Mesodermal cell (in vitro differentiated cells): ENCODE data around the gene KIAA1958. TPM values are rescaled to one million over a fixed set of nuclear protein-coding genes. Genes with fewer than 3 reads are reported as not detected.

Source experiments
- H3K27ac ChIP-seq: 2 replicates; pipeline ENCODE4 v1.7.0; 2013; ENCODE audit warnings: mild to moderate bottlenecking, low read depth, low read length, moderate library complexity; ENCODE audit not compliant: severe bottlenecking
- H3K36me3 ChIP-seq: 2 replicates; pipeline ENCODE4 v1.7.1; 2013; ENCODE audit warnings: mild to moderate bottlenecking, low read length, moderate library complexity; ENCODE audit not compliant: control insufficient read depth, insufficient read depth
- H3K4me1 ChIP-seq: one replicate; pipeline ENCODE4 v1.7.1; 2013; ENCODE audit warnings: mild to moderate bottlenecking, low read length; ENCODE audit not compliant: insufficient read depth, control insufficient read depth, poor library complexity, severe bottlenecking
- H3K4me3 ChIP-seq: 2 replicates; pipeline ENCODE4 v1.7.0; 2013; ENCODE audit warnings: low read length, control low read depth, mild to moderate bottlenecking; ENCODE audit not compliant: insufficient read depth, poor library complexity, severe bottlenecking; ENCODE audit errors: extremely low read depth
- H3K9me3 ChIP-seq: 2 replicates; pipeline ENCODE4 v1.7.1; 2013; ENCODE audit warnings: mild to moderate bottlenecking, low read length, moderate library complexity; ENCODE audit not compliant: control insufficient read depth
- WGBS, 2 experiments: methylation state at CpG; one replicate each; pipeline ENCODE4 v1.1.5; 2013; ENCODE audit warnings: missing lambda C conversion rate in 2 of 2; ENCODE audit not compliant: insufficient coverage in 2 of 2; 5-methylcytosine and 5-hydroxymethylcytosine counted together
- polyA plus RNA-seq, 2 experiments: library from polyadenylated mRNA; stranded (reverse); fragments of 50-300 nt; gene quantifications; one replicate each; pipeline ENCODE4 v1.2.3, GENCODE V29; 2013

KIAA1958 gene
- polyA plus RNA-seq (2013, experiment 1 of 2) = 17.8 TPM
- 15.1 TPM for polyA plus RNA-seq (2013, experiment 2 of 2)

GRCh38 chr9:112486221-112487007, at the start of gene KIAA1958:
Gene KIAA1958 (plus strand): TSS chr9:112486827. CDS start chr9:112574081, 87,254 bp downstream.
- Histone ChIP-seq H3K27ac (peak within 1 kb of the TSS; percentile 80), H3K9me3 (no peaks in the 10 kb centered on the region), H3K4me1 (peaks cover 17% of the 10 kb centered on the region), H3K36me3 (no peaks in the 10 kb centered on the region), H3K4me3 (peak within 1 kb of the TSS; percentile 72)
- WGBS, 2 experiments = 1 to 3% methylated on average over 24 to 43 of the region's 93 CpGs

- Histone ChIP-seq H3K27ac (no peak overlapping the region), H3K4me1 (no peaks in the 10 kb centered on the region), H3K4me3 (no peak overlapping the region), H3K9me3 (no peaks in the 10 kb centered on the region), H3K36me3 (peaks cover 4% of the 10 kb centered on the region)
- 87 to 100% methylated on average over 1 to 2 of the region's 2 CpGs for whole genome bisulfite sequencing, 2 experiments
Observed at GRCh38 chr9:112437406-112437805, 49.2 kb upstream of the KIAA1958 start.

GRCh38 chr9:112439171-112439570, 47.5 kb upstream of the KIAA1958 start:
- Histone ChIP-seq H3K36me3 (no peaks in the 10 kb centered on the region), H3K27ac (no peak overlapping the region), H3K4me3 (no peak overlapping the region), H3K9me3 (no peaks in the 10 kb centered on the region), H3K4me1 (no peaks in the 10 kb centered on the region)
- 80 to 89% methylated on average over 1 of the region's 2 CpGs for WGBS, 2 experiments

GRCh38 chr9:112439825-112440224, 46.8 kb upstream of the KIAA1958 start:
- WGBS, 2 experiments = no CpG with 5 or more reads among the region's 2 CpGs
- H3K4me1 ChIP-seq = no peaks in the 10 kb centered on the region
- H3K9me3 ChIP-seq = no peaks in the 10 kb centered on the region
- no peaks in the 10 kb centered on the region for H3K36me3 ChIP-seq
- no peak overlapping the region for H3K27ac ChIP-seq
- H3K4me3 ChIP-seq = no peak overlapping the region

- no peaks in the 10 kb centered on the region for H3K9me3 ChIP-seq
- H3K36me3 ChIP-seq = no peaks in the 10 kb centered on the region
- no peak overlapping the region for H3K27ac ChIP-seq
- no peaks in the 10 kb centered on the region for H3K4me1 ChIP-seq
- no peak overlapping the region for H3K4me3 ChIP-seq
Observed at GRCh38 chr9:112443200-112443599, 43.4 kb upstream of the KIAA1958 start.

GRCh38 chr9:112443636-112444035, 43.0 kb upstream of the KIAA1958 start:
- Histone ChIP-seq H3K36me3 (no peaks in the 10 kb centered on the region), H3K4me1 (no peaks in the 10 kb centered on the region), H3K27ac (no peak overlapping the region), H3K9me3 (no peaks in the 10 kb centered on the region), H3K4me3 (no peak overlapping the region)
- no CpG with 5 or more reads among the region's 1 CpG for WGBS, 2 experiments

GRCh38 chr9:112445196-112445595, 41.4 kb upstream of the KIAA1958 start:
- Histone ChIP-seq H3K36me3 (no peaks in the 10 kb centered on the region), H3K27ac (no peak overlapping the region)
- WGBS, 2 experiments = no CpG with 5 or more reads among the region's 1 CpG

GRCh38 chr9:112446080-112446479, 40.5 kb upstream of the KIAA1958 start:
- no peaks in the 10 kb centered on the region for H3K9me3 ChIP-seq
- H3K36me3 ChIP-seq = no peaks in the 10 kb centered on the region
- H3K4me1 ChIP-seq = no peaks in the 10 kb centered on the region
- H3K27ac ChIP-seq = no peak overlapping the region
- no peak overlapping the region for H3K4me3 ChIP-seq
- 92 to 100% methylated on average over 1 to 2 of the region's 2 CpGs for WGBS, 2 experiments

More at GRCh38 chr9:112445196-112445595, 41.4 kb upstream of the KIAA1958 start:
- Histone ChIP-seq H3K9me3 (no peaks in the 10 kb centered on the region), H3K4me3 (no peak overlapping the region), H3K4me1 (no peaks in the 10 kb centered on the region)

GRCh38 chr9:112446526-112446925, 40.1 kb upstream of the KIAA1958 start:
- no peak overlapping the region for H3K27ac ChIP-seq
- WGBS, 2 experiments = 40 to 90% methylated on average over 1 to 2 of the region's 2 CpGs

GRCh38 chr9:112447283-112447761, 39.3 kb upstream of the KIAA1958 start:
- H3K4me1 ChIP-seq = no peaks in the 10 kb centered on the region
- H3K4me3 ChIP-seq = no peak overlapping the region
- 70 to 78% methylated on average over 1 of the region's 2 CpGs for WGBS, 2 experiments
- no peaks in the 10 kb centered on the region for H3K9me3 ChIP-seq
- H3K36me3 ChIP-seq = no peaks in the 10 kb centered on the region
- no peak overlapping the region for H3K27ac ChIP-seq

More at GRCh38 chr9:112446526-112446925, 40.1 kb upstream of the KIAA1958 start:
- no peaks in the 10 kb centered on the region for H3K9me3 ChIP-seq
- no peaks in the 10 kb centered on the region for H3K36me3 ChIP-seq
- no peak overlapping the region for H3K4me3 ChIP-seq
- no peaks in the 10 kb centered on the region for H3K4me1 ChIP-seq

GRCh38 chr9:112462855-112463254, 23.8 kb upstream of the KIAA1958 start:
- no peak overlapping the region for H3K4me3 ChIP-seq
- peaks cover 4% of the 10 kb centered on the region for H3K9me3 ChIP-seq
- no peaks in the 10 kb centered on the region for H3K4me1 ChIP-seq
- WGBS, 2 experiments = no CpG with 5 or more reads among the region's 1 CpG
- peaks cover 50% of the 10 kb centered on the region for H3K36me3 ChIP-seq
- no peak overlapping the region for H3K27ac ChIP-seq
